H1 (cell line): Measurements from ENCODE around the gene HENMT1. TPM values are rescaled to one million over a fixed set of nuclear protein-coding genes. Genes with fewer than 3 reads are reported as not detected.

ENCODE experiments used
- CREB1 ChIP-seq: IDR thresholded peaks from 2 replicates; pipeline ENCODE4 v1.6.1; 2012; ENCODE audit warnings: inconsistent platforms
- EGR1 ChIP-seq: IDR thresholded peaks from 2 replicates; pipeline ENCODE4 v1.6.1; 2011; ENCODE audit warnings: low read depth, low read length, borderline replicate concordance
- GABPA ChIP-seq: IDR thresholded peaks from 2 replicates; pipeline ENCODE4 v1.6.1; 2011; ENCODE audit warnings: mild to moderate bottlenecking, low read length, moderate library complexity, borderline replicate concordance; ENCODE audit not compliant: insufficient read depth
- MAFK ChIP-seq: IDR thresholded peaks from 2 replicates; pipeline ENCODE4 v1.6.1; 2012; ENCODE audit warnings: low read depth, mild to moderate bottlenecking, improper control_type of control experiment, low read length
- POLR2AphosphoS5 ChIP-seq: IDR thresholded peaks from 2 replicates; pipeline ENCODE4 v1.6.1; 2011; ENCODE audit warnings: low read depth, low read length
- POU5F1 ChIP-seq: IDR thresholded peaks from 2 replicates; pipeline ENCODE4 v1.6.1; 2011; ENCODE audit warnings: low read depth, mild to moderate bottlenecking, low read length, moderate library complexity
- SIN3A ChIP-seq, 2 experiments: IDR thresholded peaks in 1 of 2; conservative IDR thresholded peaks in 1 of 2; 2 replicates each; pipeline ENCODE4 v1.6.1; 2011 to 2012; ENCODE audit warnings: low read length in 2 of 2, improper control_type of control experiment in 1 of 2, low read depth in 1 of 2, mild to moderate bottlenecking in 1 of 2
- TEAD4 ChIP-seq: IDR thresholded peaks from 2 replicates; pipeline ENCODE4 v1.6.1; 2012; ENCODE audit warnings: low read depth, low read length, inconsistent platforms, mixed read lengths
- ZNF274 ChIP-seq: IDR thresholded peaks from 2 replicates; pipeline ENCODE4 v1.7.0; 2012; ENCODE audit warnings: low read length, borderline replicate concordance; ENCODE audit errors: extremely low read depth
- polyA plus RNA-seq, 7 experiments: library from polyadenylated mRNA; depleted of rRNA in 3 of 7; stranded (reverse) in 5 of 7; unstranded in 2 of 7; fragments of >200 nt in 5 of 7; fragments of 200-250 nt in 2 of 7; gene quantifications; 1 replicate in 5 of 7; 2 replicates in 1 of 7; 4 replicates in 1 of 7; pipeline versions ENCODE4 v1.2.1 to v1.2.3, GENCODE V29; 2011 to 2013; ENCODE audit warnings: missing spikeins in 2 of 7, mixed read lengths in 2 of 7
- total RNA-seq: library from RNA; stranded (reverse); fragmentation: NEBNext Ultra II Directional; extraction: Animal tissue kit (Norgen Biotek cat#: 25700); gene quantifications from 2 replicates; pipeline ENCODE4 v1.2.1, GENCODE V29; 2021
- TF ChIP-seq, protein P1 (sequence below): fragments of 300-600 bp; sonication (generic); IDR thresholded peaks from 2 replicates; pipeline ENCODE4 v1.7.1; 2012; ENCODE audit warnings: low read length, moderate library complexity, mild to moderate bottlenecking, inconsistent platforms; ENCODE audit not compliant: insufficient replicate concordance

HENMT1 gene
- total and polyA plus RNA-seq, 2 of the 8 experiments (the other 6 are each of a cell fraction or from before 2014, with no cell fraction given) = 2.9 to 5.6 TPM

DNA sequence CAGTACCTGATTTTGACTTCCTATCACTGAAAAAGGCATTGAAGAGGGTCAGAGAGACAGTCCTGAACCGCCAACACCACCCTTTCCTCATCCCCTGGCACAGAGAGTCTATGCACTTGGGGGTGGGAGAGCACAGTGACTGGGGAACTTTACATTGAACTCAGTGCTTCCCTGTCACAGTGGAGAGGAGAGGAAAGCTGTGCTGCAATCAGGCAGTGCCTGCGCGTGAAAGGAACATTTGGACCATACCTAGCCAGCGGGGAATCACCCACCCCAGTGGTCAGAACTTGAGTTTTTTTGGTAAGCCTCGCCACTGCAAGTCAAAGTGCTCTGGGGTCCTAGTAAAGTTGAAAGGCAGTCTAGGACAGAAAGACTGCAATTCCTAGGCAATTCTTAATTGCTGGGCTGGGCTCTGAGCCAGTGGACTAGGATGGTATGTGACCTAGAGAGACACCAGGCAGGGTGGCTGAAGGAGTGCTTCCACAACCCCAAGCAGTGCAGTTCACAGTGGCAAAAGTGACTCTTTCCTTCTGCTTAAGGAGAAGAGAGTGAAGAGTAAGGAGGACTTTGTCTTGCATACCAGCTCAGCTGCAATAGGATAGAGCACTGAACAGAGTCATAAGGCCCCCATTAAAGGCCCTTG lies 9.4 kb upstream of the HENMT1 start (continued):
- TF ChIP-seq EGR1 (no peak), CREB1 (no peak), GABPA (no peak), MAFK (no peak), ZNF274 (no peak), POLR2AphosphoS5 (no peak), TEAD4 (no peak), SIN3A (conservative IDR thresholded peaks at IDR 0.05 in 1 of 2, IDR thresholded peaks at IDR 0.05 in 1 of 2; ENCODE audit: low read depth in 1 of 2, low read length in 2 of 2) (no peak), POU5F1 (no peak)
- TF ChIP-seq, protein P1, sequence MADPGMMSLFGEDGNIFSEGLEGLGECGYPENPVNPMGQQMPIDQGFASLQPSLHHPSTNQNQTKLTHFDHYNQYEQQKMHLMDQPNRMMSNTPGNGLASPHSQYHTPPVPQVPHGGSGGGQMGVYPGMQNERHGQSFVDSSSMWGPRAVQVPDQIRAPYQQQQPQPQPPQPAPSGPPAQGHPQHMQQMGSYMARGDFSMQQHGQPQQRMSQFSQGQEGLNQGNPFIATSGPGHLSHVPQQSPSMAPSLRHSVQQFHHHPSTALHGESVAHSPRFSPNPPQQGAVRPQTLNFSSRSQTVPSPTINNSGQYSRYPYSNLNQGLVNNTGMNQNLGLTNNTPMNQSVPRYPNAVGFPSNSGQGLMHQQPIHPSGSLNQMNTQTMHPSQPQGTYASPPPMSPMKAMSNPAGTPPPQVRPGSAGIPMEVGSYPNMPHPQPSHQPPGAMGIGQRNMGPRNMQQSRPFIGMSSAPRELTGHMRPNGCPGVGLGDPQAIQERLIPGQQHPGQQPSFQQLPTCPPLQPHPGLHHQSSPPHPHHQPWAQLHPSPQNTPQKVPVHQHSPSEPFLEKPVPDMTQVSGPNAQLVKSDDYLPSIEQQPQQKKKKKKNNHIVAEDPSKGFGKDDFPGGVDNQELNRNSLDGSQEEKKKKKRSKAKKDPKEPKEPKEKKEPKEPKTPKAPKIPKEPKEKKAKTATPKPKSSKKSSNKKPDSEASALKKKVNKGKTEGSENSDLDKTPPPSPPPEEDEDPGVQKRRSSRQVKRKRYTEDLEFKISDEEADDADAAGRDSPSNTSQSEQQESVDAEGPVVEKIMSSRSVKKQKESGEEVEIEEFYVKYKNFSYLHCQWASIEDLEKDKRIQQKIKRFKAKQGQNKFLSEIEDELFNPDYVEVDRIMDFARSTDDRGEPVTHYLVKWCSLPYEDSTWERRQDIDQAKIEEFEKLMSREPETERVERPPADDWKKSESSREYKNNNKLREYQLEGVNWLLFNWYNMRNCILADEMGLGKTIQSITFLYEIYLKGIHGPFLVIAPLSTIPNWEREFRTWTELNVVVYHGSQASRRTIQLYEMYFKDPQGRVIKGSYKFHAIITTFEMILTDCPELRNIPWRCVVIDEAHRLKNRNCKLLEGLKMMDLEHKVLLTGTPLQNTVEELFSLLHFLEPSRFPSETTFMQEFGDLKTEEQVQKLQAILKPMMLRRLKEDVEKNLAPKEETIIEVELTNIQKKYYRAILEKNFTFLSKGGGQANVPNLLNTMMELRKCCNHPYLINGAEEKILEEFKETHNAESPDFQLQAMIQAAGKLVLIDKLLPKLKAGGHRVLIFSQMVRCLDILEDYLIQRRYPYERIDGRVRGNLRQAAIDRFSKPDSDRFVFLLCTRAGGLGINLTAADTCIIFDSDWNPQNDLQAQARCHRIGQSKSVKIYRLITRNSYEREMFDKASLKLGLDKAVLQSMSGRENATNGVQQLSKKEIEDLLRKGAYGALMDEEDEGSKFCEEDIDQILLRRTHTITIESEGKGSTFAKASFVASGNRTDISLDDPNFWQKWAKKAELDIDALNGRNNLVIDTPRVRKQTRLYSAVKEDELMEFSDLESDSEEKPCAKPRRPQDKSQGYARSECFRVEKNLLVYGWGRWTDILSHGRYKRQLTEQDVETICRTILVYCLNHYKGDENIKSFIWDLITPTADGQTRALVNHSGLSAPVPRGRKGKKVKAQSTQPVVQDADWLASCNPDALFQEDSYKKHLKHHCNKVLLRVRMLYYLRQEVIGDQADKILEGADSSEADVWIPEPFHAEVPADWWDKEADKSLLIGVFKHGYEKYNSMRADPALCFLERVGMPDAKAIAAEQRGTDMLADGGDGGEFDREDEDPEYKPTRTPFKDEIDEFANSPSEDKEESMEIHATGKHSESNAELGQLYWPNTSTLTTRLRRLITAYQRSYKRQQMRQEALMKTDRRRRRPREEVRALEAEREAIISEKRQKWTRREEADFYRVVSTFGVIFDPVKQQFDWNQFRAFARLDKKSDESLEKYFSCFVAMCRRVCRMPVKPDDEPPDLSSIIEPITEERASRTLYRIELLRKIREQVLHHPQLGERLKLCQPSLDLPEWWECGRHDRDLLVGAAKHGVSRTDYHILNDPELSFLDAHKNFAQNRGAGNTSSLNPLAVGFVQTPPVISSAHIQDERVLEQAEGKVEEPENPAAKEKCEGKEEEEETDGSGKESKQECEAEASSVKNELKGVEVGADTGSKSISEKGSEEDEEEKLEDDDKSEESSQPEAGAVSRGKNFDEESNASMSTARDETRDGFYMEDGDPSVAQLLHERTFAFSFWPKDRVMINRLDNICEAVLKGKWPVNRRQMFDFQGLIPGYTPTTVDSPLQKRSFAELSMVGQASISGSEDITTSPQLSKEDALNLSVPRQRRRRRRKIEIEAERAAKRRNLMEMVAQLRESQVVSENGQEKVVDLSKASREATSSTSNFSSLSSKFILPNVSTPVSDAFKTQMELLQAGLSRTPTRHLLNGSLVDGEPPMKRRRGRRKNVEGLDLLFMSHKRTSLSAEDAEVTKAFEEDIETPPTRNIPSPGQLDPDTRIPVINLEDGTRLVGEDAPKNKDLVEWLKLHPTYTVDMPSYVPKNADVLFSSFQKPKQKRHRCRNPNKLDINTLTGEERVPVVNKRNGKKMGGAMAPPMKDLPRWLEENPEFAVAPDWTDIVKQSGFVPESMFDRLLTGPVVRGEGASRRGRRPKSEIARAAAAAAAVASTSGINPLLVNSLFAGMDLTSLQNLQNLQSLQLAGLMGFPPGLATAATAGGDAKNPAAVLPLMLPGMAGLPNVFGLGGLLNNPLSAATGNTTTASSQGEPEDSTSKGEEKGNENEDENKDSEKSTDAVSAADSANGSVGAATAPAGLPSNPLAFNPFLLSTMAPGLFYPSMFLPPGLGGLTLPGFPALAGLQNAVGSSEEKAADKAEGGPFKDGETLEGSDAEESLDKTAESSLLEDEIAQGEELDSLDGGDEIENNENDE = no peak
